Measurements from ENCODE around the gene PWWP2A. TPM values are rescaled to one million over a fixed set of nuclear protein-coding genes. Genes with fewer than 3 reads are reported as not detected.

Gene PWWP2A
- total RNA-seq, 1 donor from 2014 or later = 29.2 TPM

DNA sequence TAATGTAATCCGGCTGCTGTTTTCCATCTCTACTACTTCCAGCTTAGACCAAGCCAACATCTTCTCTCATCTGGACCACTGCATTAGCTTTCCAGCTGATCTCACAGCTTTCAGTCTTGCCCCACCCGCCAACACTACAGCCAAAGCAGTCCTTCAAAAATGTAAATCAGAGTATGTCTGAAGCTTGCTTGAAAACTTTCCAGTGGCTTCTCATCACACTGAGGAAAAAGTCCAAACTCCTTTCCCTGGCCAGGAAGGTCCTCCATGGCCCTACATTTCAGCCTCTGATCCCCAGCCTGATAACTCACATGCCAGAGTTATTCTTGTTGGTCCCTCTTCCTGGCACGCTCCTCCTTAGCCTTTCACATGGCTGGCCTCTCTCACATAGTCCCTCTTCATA, 71.8 kb downstream of the PWWP2A start:
- TF ChIP-seq, protein P1, sequence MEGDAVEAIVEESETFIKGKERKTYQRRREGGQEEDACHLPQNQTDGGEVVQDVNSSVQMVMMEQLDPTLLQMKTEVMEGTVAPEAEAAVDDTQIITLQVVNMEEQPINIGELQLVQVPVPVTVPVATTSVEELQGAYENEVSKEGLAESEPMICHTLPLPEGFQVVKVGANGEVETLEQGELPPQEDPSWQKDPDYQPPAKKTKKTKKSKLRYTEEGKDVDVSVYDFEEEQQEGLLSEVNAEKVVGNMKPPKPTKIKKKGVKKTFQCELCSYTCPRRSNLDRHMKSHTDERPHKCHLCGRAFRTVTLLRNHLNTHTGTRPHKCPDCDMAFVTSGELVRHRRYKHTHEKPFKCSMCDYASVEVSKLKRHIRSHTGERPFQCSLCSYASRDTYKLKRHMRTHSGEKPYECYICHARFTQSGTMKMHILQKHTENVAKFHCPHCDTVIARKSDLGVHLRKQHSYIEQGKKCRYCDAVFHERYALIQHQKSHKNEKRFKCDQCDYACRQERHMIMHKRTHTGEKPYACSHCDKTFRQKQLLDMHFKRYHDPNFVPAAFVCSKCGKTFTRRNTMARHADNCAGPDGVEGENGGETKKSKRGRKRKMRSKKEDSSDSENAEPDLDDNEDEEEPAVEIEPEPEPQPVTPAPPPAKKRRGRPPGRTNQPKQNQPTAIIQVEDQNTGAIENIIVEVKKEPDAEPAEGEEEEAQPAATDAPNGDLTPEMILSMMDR (conservative IDR thresholded peaks at IDR 0.05) = no peak
- no peaks in the 10 kb centered on the region for H3K9me3 Mint-ChIP-seq
- no peaks in the 10 kb centered on the region for H3K27me3 Mint-ChIP-seq
- H3K36me3 Mint-ChIP-seq = peaks cover 24% of the 10 kb centered on the region
- no peak for DNase-seq (ENCODE audit: extremely low spot score, unreplicated experiment)
- H3K4me1 Mint-ChIP-seq (ENCODE audit: unreplicated experiment) = no peaks in the 10 kb centered on the region
- H3K4me3 Mint-ChIP-seq = no peak overlapping the region
- no peak overlapping the region for H3K27ac Mint-ChIP-seq

DNA sequence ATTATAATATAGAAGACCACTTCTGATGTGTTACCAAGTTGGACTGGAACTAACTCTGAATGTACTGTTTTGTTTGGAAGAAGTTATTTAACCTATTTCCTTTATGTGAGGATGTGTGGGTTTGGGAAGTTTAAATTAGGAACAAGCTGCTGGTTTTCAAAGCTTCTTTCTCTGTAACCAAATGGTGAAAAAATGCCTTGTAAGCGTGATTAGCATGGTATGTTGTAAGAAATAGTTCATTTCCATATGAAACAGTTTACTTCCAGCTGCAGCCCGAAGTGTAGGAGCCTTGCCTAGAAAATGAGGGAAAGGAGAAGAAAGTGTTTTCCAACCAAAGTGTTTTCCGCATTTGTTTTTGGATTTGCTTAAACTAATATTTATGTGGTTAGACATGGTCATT, 74.3 kb downstream of the PWWP2A start:
- TF ChIP-seq, protein P1 (conservative IDR thresholded peaks at IDR 0.05) = no peak
- Mint-ChIP-seq H3K36me3 (peaks cover 19% of the 10 kb centered on the region), H3K4me1 (ENCODE audit: unreplicated experiment) (no peaks in the 10 kb centered on the region), H3K27ac (no peak overlapping the region), H3K9me3 (no peaks in the 10 kb centered on the region), H3K4me3 (no peak overlapping the region), H3K27me3 (no peaks in the 10 kb centered on the region)
- no peak for DNase-seq (ENCODE audit: extremely low spot score, unreplicated experiment)

DNA sequence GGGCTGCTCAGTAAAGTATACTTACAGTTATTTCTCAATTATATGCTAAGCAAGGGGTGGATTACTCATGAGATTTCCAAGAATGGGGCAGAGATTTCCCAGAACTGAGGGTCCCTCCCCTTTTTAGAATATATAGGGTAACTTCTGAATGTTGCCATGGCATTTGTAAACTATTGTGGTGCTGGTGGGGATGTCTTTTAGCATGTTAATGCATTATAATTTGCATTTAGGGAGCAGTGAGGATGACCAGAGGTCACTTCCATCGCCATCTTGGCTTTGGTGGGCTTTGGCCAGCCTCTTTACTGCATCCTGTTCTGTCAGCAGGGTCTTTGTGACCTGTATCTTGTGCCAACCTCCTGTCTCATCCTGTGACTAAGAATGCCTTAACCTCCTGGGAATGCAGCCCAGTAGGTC, 74.9 kb downstream of the PWWP2A start:
- Mint-ChIP-seq H3K27me3 (no peaks in the 10 kb centered on the region), H3K9me3 (no peaks in the 10 kb centered on the region), H3K27ac (no peak overlapping the region), H3K4me1 (ENCODE audit: unreplicated experiment) (no peaks in the 10 kb centered on the region), H3K36me3 (peaks cover 16% of the 10 kb centered on the region), H3K4me3 (no peak overlapping the region)
- no peak for DNase-seq (ENCODE audit: extremely low spot score, unreplicated experiment)
- TF ChIP-seq, protein P1 (conservative IDR thresholded peaks at IDR 0.05) = no peak

DNA sequence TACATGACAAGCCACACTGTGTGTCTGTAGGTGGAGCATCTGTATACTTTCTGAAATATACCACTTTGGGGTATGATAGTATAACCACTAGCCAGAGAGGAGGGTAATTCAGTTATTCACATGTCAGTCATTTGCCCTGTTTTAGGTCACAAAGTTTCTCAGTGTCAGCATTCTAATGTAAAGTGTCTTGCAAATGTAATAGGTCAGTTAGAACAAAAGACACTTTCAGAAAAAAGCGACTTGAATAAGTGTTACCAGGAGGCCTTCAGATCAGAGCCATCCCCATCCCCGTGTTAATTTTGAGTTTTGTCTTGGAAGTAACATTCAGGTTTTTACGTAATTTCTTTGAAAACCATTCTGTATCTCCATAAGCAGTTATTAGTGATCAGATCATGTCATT, 76.6 kb downstream of the PWWP2A start:
- TF ChIP-seq, protein P1 (conservative IDR thresholded peaks at IDR 0.05) = no peak
- H3K27ac Mint-ChIP-seq = no peak overlapping the region
- no peaks in the 10 kb centered on the region for H3K4me1 Mint-ChIP-seq (ENCODE audit: unreplicated experiment)
- H3K9me3 Mint-ChIP-seq = no peaks in the 10 kb centered on the region
- no peak for DNase-seq (ENCODE audit: extremely low spot score, unreplicated experiment)
- H3K27me3 Mint-ChIP-seq = no peaks in the 10 kb centered on the region
- no peak overlapping the region for H3K4me3 Mint-ChIP-seq
- H3K36me3 Mint-ChIP-seq = peaks cover 20% of the 10 kb centered on the region

Other genes starting within 250 kb of the PWWP2A start
- gene ADRA1B, start 203.0 kb downstream of the PWWP2A start, total RNA-seq (ENCODE audit: low replicate concordance) = 2.9 and 9.9 TPM in 2 replicates
- 34.6 and 43.1 TPM in 2 replicates for gene TTC1, start 110.3 kb downstream of the PWWP2A start, total RNA-seq (ENCODE audit: low replicate concordance)
- 0.85 and 6.3 TPM in 2 replicates for gene FABP6, start 110.1 kb upstream of the PWWP2A start, total RNA-seq (ENCODE audit: low replicate concordance)
- gene CCNJL, start 193.1 kb upstream of the PWWP2A start, total RNA-seq (ENCODE audit: low replicate concordance) = 7.2 and 16.6 TPM in 2 replicates